Prostate gland (tissue), 2 donors: ENCODE measurements around the gene CACNG5. TPM values are rescaled to one million over a fixed set of nuclear protein-coding genes. Genes with fewer than 3 reads are reported as not detected.

Source experiments
- DNase-seq: peaks from one replicate; pipeline ENCODE4 v3.0.0-alpha.2; 2019; ENCODE audit warnings: low spot score
- H3K27ac ChIP-seq, 2 donors: fragments of 200-600 bp; sonication (generic); 2 replicates each; pipeline ENCODE4 v1.5.1; 2017 to 2019
- H3K27me3 ChIP-seq: fragments of 200-600 bp; sonication (generic); replicated peaks from 2 replicates; pipeline ENCODE4 v1.5.1; 2019; ENCODE audit not compliant: insufficient read depth
- H3K36me3 ChIP-seq, 2 donors: fragments of 200-600 bp; sonication (generic); 1 replicate in 1 of 2; 2 replicates in 1 of 2; pipeline versions ENCODE4 v1.5.1 to v1.8.1; 2017 to 2019
- H3K4me1 ChIP-seq: fragments of 200-600 bp; sonication (generic); replicated peaks from 2 replicates; pipeline ENCODE4 v1.5.1; 2019
- H3K4me3 ChIP-seq, 2 donors: fragments of 200-600 bp; sonication (generic); 2 replicates each; pipeline ENCODE4 v1.5.1; 2017 to 2019
- H3K9me3 ChIP-seq: fragments of 200-600 bp; sonication (generic); 2 replicates; pipeline ENCODE4 v1.5.1; 2017
- CTCF ChIP-seq, 4 experiments: fragments of 200-600 bp in 2 of 4; fragments of 450-650 bp in 2 of 4; sonication (generic) in 2 of 4; IDR thresholded peaks; 1 replicate in 3 of 4; 2 replicates in 1 of 4; pipeline ENCODE4 v1.5.1; 2016 to 2019; ENCODE audit warnings: antibody characterized with exemption in 4 of 4, mild to moderate bottlenecking in 2 of 4, moderate library complexity in 2 of 4
- POLR2A ChIP-seq: fragments of 450-650 bp; IDR thresholded peaks from one replicate; pipeline ENCODE4 v1.6.1; 2016; ENCODE audit warnings: antibody characterized with exemption, mild to moderate bottlenecking
- POLR2AphosphoS5 ChIP-seq: sonication (generic); formaldehyde crosslinking; IDR thresholded peaks from one replicate; pipeline ENCODE4 v1.6.1; 2017; ENCODE audit warnings: antibody characterized with exemption
- WGBS: methylation state at CpG from one replicate; pipeline ENCODE4 v1.1.5; 2018; 5-methylcytosine and 5-hydroxymethylcytosine counted together
- intact Hi-C: fragments of 100-400 bp; cut with DNase I; formaldehyde crosslinking; loops from one replicate; pipeline ENCODE4 v1.14.2; 2022
- total RNA-seq, 2 donors: library from RNA; depleted of rRNA; stranded (reverse); fragments of >200 nt; gene quantifications; one replicate each; pipeline ENCODE4 v1.1.0, GENCODE V29; 2016

Gene CACNG5
- total RNA-seq, 2 donors from 2014 or later, result not detected

DNA sequence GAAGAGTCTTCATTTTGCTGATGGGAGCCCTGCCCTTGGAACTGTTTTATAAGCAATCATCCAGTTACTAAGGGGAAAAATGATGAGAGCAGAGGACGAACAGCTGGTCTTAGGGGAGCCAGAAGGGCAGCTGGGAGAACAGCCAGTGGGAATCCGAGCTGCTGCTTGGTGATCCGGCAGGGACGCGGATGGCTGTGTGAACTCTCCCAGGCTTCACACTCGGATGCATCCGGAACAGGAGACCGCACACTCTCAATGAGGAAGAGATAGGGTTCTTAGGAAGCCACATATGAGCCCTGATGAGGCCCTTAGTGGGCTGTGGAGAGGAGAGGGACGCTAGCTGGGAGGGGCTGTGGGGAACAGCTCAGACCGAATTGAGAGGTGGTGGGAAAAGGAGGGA is 5.0 kb upstream of the CACNG5 start:
- Histone ChIP-seq H3K27ac (no peak overlapping the region), H3K27me3 (peaks cover 2% of the 10 kb centered on the region)
- no peak for DNase-seq

GRCh38 chr17:66830451-66830850 is 4.5 kb upstream of the CACNG5 start:
- Histone ChIP-seq H3K27me3 (peaks cover 3% of the 10 kb centered on the region), H3K4me1 (no peaks in the 10 kb centered on the region), H3K27ac (no peak overlapping the region), H3K4me3 (no peak overlapping the region), H3K9me3 (no peaks in the 10 kb centered on the region), H3K36me3 (no peaks in the 10 kb centered on the region)
- no peak for TF ChIP-seq CTCF (IDR thresholded peaks at IDR 0.05)
- no peak for TF ChIP-seq POLR2A
- TF ChIP-seq POLR2AphosphoS5, result no peak
- intact Hi-C loops, result no loop called here
- no peak for DNase-seq
- 13% methylated on average over 4 of the region's 4 CpGs for WGBS

More for the DNA sequence above, 5.0 kb upstream of the CACNG5 start:
- 4% methylated on average over 10 of the region's 10 CpGs for WGBS
- Histone ChIP-seq H3K9me3 (no peaks in the 10 kb centered on the region), H3K4me3 (no peak overlapping the region), H3K4me1 (no peaks in the 10 kb centered on the region), H3K36me3 (no peaks in the 10 kb centered on the region)
- intact Hi-C loops, result no loop called here
- TF ChIP-seq POLR2AphosphoS5 (no peak), CTCF (IDR thresholded peaks at IDR 0.05) (no peak), POLR2A (no peak)

DNA sequence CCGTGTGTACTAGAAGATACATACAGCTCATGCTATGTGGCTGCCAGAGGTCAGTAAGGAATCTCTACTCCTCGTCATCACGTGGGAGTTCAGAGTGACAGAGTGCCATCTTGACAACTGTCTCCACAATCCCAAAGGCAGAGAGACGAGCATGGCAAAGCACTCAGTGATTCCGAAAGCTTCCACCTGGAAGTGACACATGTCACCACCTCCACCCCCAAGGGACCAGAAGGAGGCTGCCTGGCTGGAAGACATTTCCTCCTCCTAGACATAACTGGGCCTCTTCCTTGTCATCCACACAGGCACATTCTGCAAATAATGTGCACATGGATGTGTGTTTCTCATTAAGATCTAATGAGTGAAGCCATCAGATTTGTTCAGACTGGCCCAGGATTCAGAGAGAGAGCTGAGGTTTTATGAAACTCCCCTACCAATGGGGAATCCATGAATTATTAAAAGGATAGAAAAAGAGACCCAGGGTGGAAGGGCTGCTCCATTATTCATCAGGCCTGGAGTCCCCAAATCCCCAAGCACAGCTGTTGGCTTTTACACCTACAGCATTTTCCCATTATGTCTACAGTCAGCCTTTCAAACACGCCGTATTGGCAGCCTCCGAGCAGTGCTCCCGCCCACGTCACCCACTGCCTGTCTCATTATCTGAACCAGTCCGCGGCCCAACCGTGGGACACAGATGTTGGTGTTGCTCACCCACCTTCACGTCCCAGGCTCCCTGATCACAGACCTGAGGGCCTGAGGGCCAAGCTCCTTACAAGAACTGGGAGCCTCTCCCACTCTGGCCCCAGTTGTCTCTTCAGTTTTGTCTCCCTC is 3.3 kb upstream of the CACNG5 start:
- DNase-seq, result no peak
- Histone ChIP-seq H3K36me3 (no peaks in the 10 kb centered on the region), H3K27ac (no peak overlapping the region), H3K9me3 (no peaks in the 10 kb centered on the region), H3K27me3 (peaks cover 8% of the 10 kb centered on the region), H3K4me1 (no peaks in the 10 kb centered on the region), H3K4me3 (no peak overlapping the region)
- no peak for TF ChIP-seq POLR2AphosphoS5
- no peak for TF ChIP-seq CTCF (IDR thresholded peaks at IDR 0.05)
- TF ChIP-seq POLR2A, result no peak
- WGBS, result 73% methylated on average over 14 of the region's 14 CpGs
- intact Hi-C loops, result no loop called here

DNA sequence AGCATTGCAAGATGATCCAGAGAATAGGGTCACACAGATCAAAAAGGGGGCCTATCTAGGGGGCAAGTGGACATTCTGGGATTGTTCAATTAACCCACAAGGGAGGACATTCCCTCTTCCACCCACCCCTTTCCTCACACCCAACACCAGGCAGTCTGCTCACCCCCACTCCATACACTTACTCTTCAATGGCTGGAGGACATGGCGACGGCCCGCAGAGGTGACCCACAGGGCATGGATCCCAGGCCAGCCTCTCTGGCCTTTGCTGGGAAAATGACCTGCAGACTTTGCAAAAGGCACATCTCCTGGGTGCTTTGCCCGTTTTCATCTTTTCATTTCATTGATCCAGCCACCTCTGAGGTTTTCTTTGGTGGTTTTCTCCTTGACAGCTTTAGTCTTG is 1.7 kb upstream of the CACNG5 start:
- no peak for TF ChIP-seq CTCF (IDR thresholded peaks at IDR 0.05)
- no peak for TF ChIP-seq POLR2AphosphoS5
- no peak for TF ChIP-seq POLR2A
- H3K27ac ChIP-seq, result no peak overlapping the region
- H3K36me3 ChIP-seq, result no peaks in the 10 kb centered on the region
- H3K4me1 ChIP-seq, result no peaks in the 10 kb centered on the region
- no peak overlapping the region for H3K4me3 ChIP-seq
- WGBS, result 88% methylated on average over 4 of the region's 4 CpGs
- H3K27me3 ChIP-seq, result peaks cover 8% of the 10 kb centered on the region
- intact Hi-C loops, result no loop called here
- no peak for DNase-seq
- no peaks in the 10 kb centered on the region for H3K9me3 ChIP-seq

DNA sequence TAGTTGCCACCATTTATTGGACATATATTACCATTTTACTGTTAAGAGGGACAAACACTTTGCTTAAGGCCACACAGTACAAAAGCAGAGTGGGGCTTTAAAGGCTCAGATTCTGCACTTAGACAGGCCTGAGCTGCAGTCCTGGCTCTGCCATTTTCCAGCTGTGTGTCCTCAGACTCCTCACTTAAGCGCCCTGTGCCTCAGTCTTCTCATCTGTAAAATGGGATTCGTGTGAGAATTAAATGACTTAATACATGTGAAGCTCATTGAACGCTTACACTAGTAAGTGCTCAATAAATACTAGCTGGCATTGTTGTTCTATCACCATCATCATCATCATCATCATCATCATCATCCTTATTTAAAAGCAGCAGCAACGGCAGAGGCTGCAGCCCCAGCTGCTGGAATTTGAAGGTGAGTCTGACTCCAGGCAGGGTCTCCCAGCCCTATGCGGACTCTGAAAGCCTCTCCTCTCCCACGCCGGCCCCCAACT is 445 bp upstream of the CACNG5 start:
- intact Hi-C loops, result no loop called here
- H3K9me3 ChIP-seq, result no peaks in the 10 kb centered on the region
- TF ChIP-seq CTCF (IDR thresholded peaks at IDR 0.05) (no peak), POLR2AphosphoS5 (no peak), POLR2A (no peak)
- 46% methylated on average over 7 of the region's 7 CpGs for WGBS
- H3K4me1 ChIP-seq, result no peaks in the 10 kb centered on the region
- DNase-seq, result no peak
- peaks cover 8% of the 10 kb centered on the region for H3K27me3 ChIP-seq
- no peak overlapping the region for H3K4me3 ChIP-seq
- no peak overlapping the region for H3K27ac ChIP-seq
- no peaks in the 10 kb centered on the region for H3K36me3 ChIP-seq
